ENCODE results near the gene MDH1B.

DNA sequence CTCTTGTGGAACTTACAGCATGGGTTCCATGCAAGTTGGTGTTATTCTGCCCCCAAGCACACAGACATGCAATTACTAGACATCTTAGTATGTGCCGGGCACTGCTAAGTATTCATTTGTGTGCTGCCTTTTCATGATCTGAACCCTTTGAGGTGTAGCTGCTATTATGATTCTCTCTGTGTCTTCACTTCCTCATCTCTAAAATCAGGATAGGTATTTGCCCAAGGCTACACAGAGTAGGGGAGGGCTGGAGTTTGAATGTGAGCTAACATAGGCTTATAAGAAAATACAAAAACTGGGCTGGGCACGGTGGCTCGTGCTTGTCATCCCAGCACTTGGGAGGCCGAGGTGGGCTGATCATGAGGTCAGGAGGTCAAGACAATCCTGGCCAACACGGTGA, 27.5 kb upstream of the MDH1B start:
- TF ChIP-seq, protein P1, sequence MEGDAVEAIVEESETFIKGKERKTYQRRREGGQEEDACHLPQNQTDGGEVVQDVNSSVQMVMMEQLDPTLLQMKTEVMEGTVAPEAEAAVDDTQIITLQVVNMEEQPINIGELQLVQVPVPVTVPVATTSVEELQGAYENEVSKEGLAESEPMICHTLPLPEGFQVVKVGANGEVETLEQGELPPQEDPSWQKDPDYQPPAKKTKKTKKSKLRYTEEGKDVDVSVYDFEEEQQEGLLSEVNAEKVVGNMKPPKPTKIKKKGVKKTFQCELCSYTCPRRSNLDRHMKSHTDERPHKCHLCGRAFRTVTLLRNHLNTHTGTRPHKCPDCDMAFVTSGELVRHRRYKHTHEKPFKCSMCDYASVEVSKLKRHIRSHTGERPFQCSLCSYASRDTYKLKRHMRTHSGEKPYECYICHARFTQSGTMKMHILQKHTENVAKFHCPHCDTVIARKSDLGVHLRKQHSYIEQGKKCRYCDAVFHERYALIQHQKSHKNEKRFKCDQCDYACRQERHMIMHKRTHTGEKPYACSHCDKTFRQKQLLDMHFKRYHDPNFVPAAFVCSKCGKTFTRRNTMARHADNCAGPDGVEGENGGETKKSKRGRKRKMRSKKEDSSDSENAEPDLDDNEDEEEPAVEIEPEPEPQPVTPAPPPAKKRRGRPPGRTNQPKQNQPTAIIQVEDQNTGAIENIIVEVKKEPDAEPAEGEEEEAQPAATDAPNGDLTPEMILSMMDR (conservative IDR thresholded peaks at IDR 0.05 in 1 of 2, IDR thresholded peaks at IDR 0.05 in 1 of 2; ENCODE audit: low read depth in 1 of 2, low read length in 2 of 2), result no peak
- no peak for TF ChIP-seq EZH2 (IDR thresholded peaks at IDR 0.05; ENCODE audit: low read length, missing control alignments)

Measured in fibroblast of lung (primary cell).